ENCODE data around the gene EXOC2.
"Not testable (repeated sequence)": the region's sequence is repeated elsewhere in the genome, so short reads cannot be mapped to it uniquely, and the experiment has no call there.

EXOC2 gene

GRCh38 chr6:570825-571224, 122.1 kb downstream of the EXOC2 start:
- no peak for DNase-seq

GRCh38 chr6:568954-569523, 123.9 kb downstream of the EXOC2 start:
- DNase-seq, result no peak

- DNase-seq, result no peak
Observed at GRCh38 chr6:568085-568484, 124.9 kb downstream of the EXOC2 start.

- DNase-seq, result no peak
Observed at GRCh38 chr6:563863-564262, 129.1 kb downstream of the EXOC2 start.

- DNase-seq, result no peak
Observed at GRCh38 chr6:562052-562676, 130.8 kb downstream of the EXOC2 start.

GRCh38 chr6:561335-561734, 131.6 kb downstream of the EXOC2 start:
- not testable (repeated sequence) for DNase-seq

GRCh38 chr6:558959-559358, 134.0 kb downstream of the EXOC2 start:
- DNase-seq, result no peak

GRCh38 chr6:558089-558488, 134.8 kb downstream of the EXOC2 start:
- DNase-seq, result no peak

- no peak for DNase-seq
Observed at GRCh38 chr6:551829-552350, 141.0 kb downstream of the EXOC2 start.

GRCh38 chr6:551405-551804, 141.5 kb downstream of the EXOC2 start:
- no peak for DNase-seq

- no peak for DNase-seq
Observed at GRCh38 chr6:549906-550305, 143.0 kb downstream of the EXOC2 start.

- no peak for DNase-seq
Observed at GRCh38 chr6:548517-548916, 144.4 kb downstream of the EXOC2 start.

GRCh38 chr6:548091-548490, 144.8 kb downstream of the EXOC2 start:
- DNase-seq, result no peak

GRCh38 chr6:540490-540889, 152.4 kb downstream of the EXOC2 start:
- DNase-seq, result no peak

- DNase-seq, result no peak
Observed at GRCh38 chr6:537114-537513, 155.8 kb downstream of the EXOC2 start.

- DNase-seq, result no peak
Observed at GRCh38 chr6:530425-530824, 162.5 kb downstream of the EXOC2 start.

GRCh38 chr6:528989-529388, 163.9 kb downstream of the EXOC2 start:
- no peak for DNase-seq

- DNase-seq, result no peak
Observed at GRCh38 chr6:527989-528673, 164.8 kb downstream of the EXOC2 start.

- DNase-seq, result peak; percentile 16
Observed at GRCh38 chr6:524803-525202, 168.1 kb downstream of the EXOC2 start.

- no peak for DNase-seq
Observed at GRCh38 chr6:520820-521219, 172.1 kb downstream of the EXOC2 start.

GRCh38 chr6:518218-518617, 174.7 kb downstream of the EXOC2 start:
- DNase-seq, result no peak

GRCh38 chr6:516213-516612, 176.7 kb downstream of the EXOC2 start:
- no peak for DNase-seq

- DNase-seq, result no peak
Observed at GRCh38 chr6:515267-515666, 177.7 kb downstream of the EXOC2 start.

GRCh38 chr6:514396-514978, 178.5 kb downstream of the EXOC2 start:
- no peak for DNase-seq

Data from GDM1 (cell line).